Prostate gland (tissue), 2 donors: ENCODE measurements around the gene RPL32. TPM values are rescaled to one million over a fixed set of nuclear protein-coding genes. Genes with fewer than 3 reads are reported as not detected.
"Not testable (repeated sequence)": the region's sequence is repeated elsewhere in the genome, so short reads cannot be mapped to it uniquely, and the experiment has no call there.

Experiments
- DNase-seq: peaks from one replicate; pipeline ENCODE4 v3.0.0-alpha.2; 2019; ENCODE audit warnings: low spot score
- H3K27ac ChIP-seq, 2 donors: fragments of 200-600 bp; sonication (generic); 2 replicates each; pipeline ENCODE4 v1.5.1; 2017 to 2019
- H3K27me3 ChIP-seq: fragments of 200-600 bp; sonication (generic); replicated peaks from 2 replicates; pipeline ENCODE4 v1.5.1; 2019; ENCODE audit not compliant: insufficient read depth
- H3K36me3 ChIP-seq, 2 donors: fragments of 200-600 bp; sonication (generic); 1 replicate in 1 of 2; 2 replicates in 1 of 2; pipeline versions ENCODE4 v1.5.1 to v1.8.1; 2017 to 2019
- H3K4me1 ChIP-seq: fragments of 200-600 bp; sonication (generic); replicated peaks from 2 replicates; pipeline ENCODE4 v1.5.1; 2019
- H3K4me3 ChIP-seq, 2 donors: fragments of 200-600 bp; sonication (generic); 2 replicates each; pipeline ENCODE4 v1.5.1; 2017 to 2019
- H3K9me3 ChIP-seq: fragments of 200-600 bp; sonication (generic); 2 replicates; pipeline ENCODE4 v1.5.1; 2017
- CTCF ChIP-seq, 4 experiments: fragments of 200-600 bp in 2 of 4; fragments of 450-650 bp in 2 of 4; sonication (generic) in 2 of 4; IDR thresholded peaks; 1 replicate in 3 of 4; 2 replicates in 1 of 4; pipeline ENCODE4 v1.5.1; 2016 to 2019; ENCODE audit warnings: antibody characterized with exemption in 4 of 4, mild to moderate bottlenecking in 2 of 4, moderate library complexity in 2 of 4
- POLR2A ChIP-seq: fragments of 450-650 bp; IDR thresholded peaks from one replicate; pipeline ENCODE4 v1.6.1; 2016; ENCODE audit warnings: antibody characterized with exemption, mild to moderate bottlenecking
- POLR2AphosphoS5 ChIP-seq: sonication (generic); formaldehyde crosslinking; IDR thresholded peaks from one replicate; pipeline ENCODE4 v1.6.1; 2017; ENCODE audit warnings: antibody characterized with exemption
- WGBS: methylation state at CpG from one replicate; pipeline ENCODE4 v1.1.5; 2018; 5-methylcytosine and 5-hydroxymethylcytosine counted together
- intact Hi-C: fragments of 100-400 bp; cut with DNase I; formaldehyde crosslinking; loops from one replicate; pipeline ENCODE4 v1.14.2; 2022
- total RNA-seq, 2 donors: library from RNA; depleted of rRNA; stranded (reverse); fragments of >200 nt; gene quantifications; one replicate each; pipeline ENCODE4 v1.1.0, GENCODE V29; 2016

RPL32 gene
- total RNA-seq, 2 donors from 2014 or later, result 851 to 1,881 TPM

GRCh38 chr3:12854565-12854964 is 13.2 kb upstream of the RPL32 start:
- Histone ChIP-seq H3K4me1 (no peaks in the 10 kb centered on the region), H3K9me3 (no peaks in the 10 kb centered on the region), H3K27ac (no peak overlapping the region), H3K27me3 (no peaks in the 10 kb centered on the region), H3K36me3 (no peaks in the 10 kb centered on the region), H3K4me3 (no peak overlapping the region)
- intact Hi-C loops, result no loop called here
- 95% methylated on average over 4 of the region's 4 CpGs for WGBS
- TF ChIP-seq CTCF (IDR thresholded peaks at IDR 0.05), result no peak
- DNase-seq, result no peak

GRCh38 chr3:12853847-12854246 is 12.5 kb upstream of the RPL32 start:
- WGBS, result 80% methylated on average over 2 of the region's 2 CpGs
- H3K36me3 ChIP-seq, H3K4me1 ChIP-seq, intact Hi-C loops, H3K27me3 ChIP-seq, DNase-seq, H3K27ac ChIP-seq, H3K4me3 ChIP-seq, H3K9me3 ChIP-seq: not testable (repeated sequence)

GRCh38 chr3:12852201-12852600 is 10.8 kb upstream of the RPL32 start:
- no peaks in the 10 kb centered on the region for H3K27me3 ChIP-seq
- TF ChIP-seq CTCF (IDR thresholded peaks at IDR 0.05) (no peak), POLR2A (no peak), POLR2AphosphoS5 (no peak)
- no peak overlapping the region for H3K27ac ChIP-seq
- no peaks in the 10 kb centered on the region for H3K4me1 ChIP-seq
- 75% methylated on average over 3 of the region's 3 CpGs for WGBS
- no peak overlapping the region for H3K4me3 ChIP-seq
- no peak for DNase-seq
- no peaks in the 10 kb centered on the region for H3K36me3 ChIP-seq
- no peaks in the 10 kb centered on the region for H3K9me3 ChIP-seq
- intact Hi-C loops, result no loop called here

GRCh38 chr3:12845811-12846210 is 4.4 kb upstream of the RPL32 start:
- 53% methylated on average over 1 of the region's 1 CpG for WGBS

GRCh38 chr3:12842469-12842868 is 1.1 kb upstream of the RPL32 start:
- DNase-seq, result no peak
- WGBS, result 92% methylated on average over 4 of the region's 4 CpGs
- TF ChIP-seq POLR2AphosphoS5 (no peak), CTCF (IDR thresholded peaks at IDR 0.05) (no peak), POLR2A (no peak)
- peaks cover 14% of the 10 kb centered on the region for H3K4me1 ChIP-seq
- no peaks in the 10 kb centered on the region for H3K27me3 ChIP-seq
- H3K9me3 ChIP-seq, result no peaks in the 10 kb centered on the region
- H3K4me3 ChIP-seq, result no peak overlapping the region
- H3K27ac ChIP-seq, result no peak overlapping the region
- intact Hi-C loops, result no loop called here
- H3K36me3 ChIP-seq, result peaks cover 0 to 14% of the 10 kb centered on the region in 2 donors

More at GRCh38 chr3:12845811-12846210, 4.4 kb upstream of the RPL32 start:
- H3K27ac ChIP-seq, result no peak overlapping the region
- intact Hi-C loops, result no loop called here
- no peaks in the 10 kb centered on the region for H3K27me3 ChIP-seq
- no peak for DNase-seq
- no peak overlapping the region for H3K4me3 ChIP-seq
- no peaks in the 10 kb centered on the region for H3K36me3 ChIP-seq
- H3K4me1 ChIP-seq, result no peaks in the 10 kb centered on the region
- H3K9me3 ChIP-seq, result no peaks in the 10 kb centered on the region
- TF ChIP-seq POLR2A (no peak), CTCF (IDR thresholded peaks at IDR 0.05) (no peak), POLR2AphosphoS5 (no peak)
